ENCODE data around the gene SLC38A8. TPM values are rescaled to one million over a fixed set of nuclear protein-coding genes. Genes with fewer than 3 reads are reported as not detected.

SLC38A8 gene
- total RNA-seq, 4 donors from 2014 or later: not detected

DNA sequence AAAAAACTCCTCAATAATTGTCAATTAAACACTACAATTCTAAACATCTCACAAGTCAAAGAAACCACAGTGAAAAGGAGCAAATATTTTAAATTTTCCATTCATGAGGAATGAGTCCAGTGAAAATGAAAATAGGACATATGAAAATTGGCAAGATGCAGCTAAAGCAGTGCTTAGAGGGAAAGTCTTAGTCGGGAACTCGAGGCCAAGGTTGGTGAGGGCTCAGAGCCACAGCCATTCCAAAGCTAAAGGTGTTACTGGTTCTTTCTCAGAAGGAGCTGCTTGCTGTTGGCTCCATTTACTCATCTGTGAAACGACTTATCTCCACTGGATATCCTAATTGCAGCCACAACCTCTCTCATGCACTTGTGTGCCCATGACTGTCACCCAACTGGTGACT lies 6.5 kb downstream of the SLC38A8 start:
- H3K4me3 ChIP-seq: no peak overlapping the region
- TF ChIP-seq, protein P1, sequence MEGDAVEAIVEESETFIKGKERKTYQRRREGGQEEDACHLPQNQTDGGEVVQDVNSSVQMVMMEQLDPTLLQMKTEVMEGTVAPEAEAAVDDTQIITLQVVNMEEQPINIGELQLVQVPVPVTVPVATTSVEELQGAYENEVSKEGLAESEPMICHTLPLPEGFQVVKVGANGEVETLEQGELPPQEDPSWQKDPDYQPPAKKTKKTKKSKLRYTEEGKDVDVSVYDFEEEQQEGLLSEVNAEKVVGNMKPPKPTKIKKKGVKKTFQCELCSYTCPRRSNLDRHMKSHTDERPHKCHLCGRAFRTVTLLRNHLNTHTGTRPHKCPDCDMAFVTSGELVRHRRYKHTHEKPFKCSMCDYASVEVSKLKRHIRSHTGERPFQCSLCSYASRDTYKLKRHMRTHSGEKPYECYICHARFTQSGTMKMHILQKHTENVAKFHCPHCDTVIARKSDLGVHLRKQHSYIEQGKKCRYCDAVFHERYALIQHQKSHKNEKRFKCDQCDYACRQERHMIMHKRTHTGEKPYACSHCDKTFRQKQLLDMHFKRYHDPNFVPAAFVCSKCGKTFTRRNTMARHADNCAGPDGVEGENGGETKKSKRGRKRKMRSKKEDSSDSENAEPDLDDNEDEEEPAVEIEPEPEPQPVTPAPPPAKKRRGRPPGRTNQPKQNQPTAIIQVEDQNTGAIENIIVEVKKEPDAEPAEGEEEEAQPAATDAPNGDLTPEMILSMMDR (IDR thresholded peaks at IDR 0.05): no peak
- TF ChIP-seq POLR2A (IDR thresholded peaks at IDR 0.05): no peak
- no peaks in the 10 kb centered on the region for H3K9me3 ChIP-seq
- H3K36me3 ChIP-seq: no peaks in the 10 kb centered on the region
- no peak overlapping the region for H3K27ac ChIP-seq
- H3K4me1 ChIP-seq: no peaks in the 10 kb centered on the region
- DNase-seq: no peak
- H3K27me3 ChIP-seq: no peaks in the 10 kb centered on the region

DNA sequence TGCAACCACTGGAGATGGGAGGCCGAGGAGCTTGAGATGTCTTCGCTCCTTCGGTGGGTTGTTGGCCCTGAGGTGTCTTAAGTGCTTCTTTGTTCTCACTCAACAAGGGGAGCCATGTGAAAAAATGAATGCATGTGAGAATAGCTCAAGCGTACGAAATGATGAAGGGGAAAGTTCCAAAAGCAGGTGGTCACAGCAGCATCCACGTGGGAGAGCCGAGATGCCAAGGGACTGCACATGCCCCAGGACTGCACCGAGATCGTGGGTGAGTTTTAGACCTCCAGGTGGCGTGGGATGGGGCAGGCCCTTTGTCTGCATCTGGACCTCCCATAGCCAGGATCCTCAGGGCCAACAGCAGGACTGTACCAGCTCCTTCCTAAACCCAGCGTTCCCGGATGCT lies 8.1 kb downstream of the SLC38A8 start:
- DNase-seq: no peak
- Histone ChIP-seq H3K27me3 (no peaks in the 10 kb centered on the region), H3K27ac (no peak overlapping the region), H3K36me3 (no peaks in the 10 kb centered on the region), H3K4me1 (no peaks in the 10 kb centered on the region), H3K9me3 (no peaks in the 10 kb centered on the region), H3K4me3 (no peak overlapping the region)
- TF ChIP-seq POLR2A (IDR thresholded peaks at IDR 0.05): no peak
- TF ChIP-seq, protein P1 (IDR thresholded peaks at IDR 0.05): no peak

DNA sequence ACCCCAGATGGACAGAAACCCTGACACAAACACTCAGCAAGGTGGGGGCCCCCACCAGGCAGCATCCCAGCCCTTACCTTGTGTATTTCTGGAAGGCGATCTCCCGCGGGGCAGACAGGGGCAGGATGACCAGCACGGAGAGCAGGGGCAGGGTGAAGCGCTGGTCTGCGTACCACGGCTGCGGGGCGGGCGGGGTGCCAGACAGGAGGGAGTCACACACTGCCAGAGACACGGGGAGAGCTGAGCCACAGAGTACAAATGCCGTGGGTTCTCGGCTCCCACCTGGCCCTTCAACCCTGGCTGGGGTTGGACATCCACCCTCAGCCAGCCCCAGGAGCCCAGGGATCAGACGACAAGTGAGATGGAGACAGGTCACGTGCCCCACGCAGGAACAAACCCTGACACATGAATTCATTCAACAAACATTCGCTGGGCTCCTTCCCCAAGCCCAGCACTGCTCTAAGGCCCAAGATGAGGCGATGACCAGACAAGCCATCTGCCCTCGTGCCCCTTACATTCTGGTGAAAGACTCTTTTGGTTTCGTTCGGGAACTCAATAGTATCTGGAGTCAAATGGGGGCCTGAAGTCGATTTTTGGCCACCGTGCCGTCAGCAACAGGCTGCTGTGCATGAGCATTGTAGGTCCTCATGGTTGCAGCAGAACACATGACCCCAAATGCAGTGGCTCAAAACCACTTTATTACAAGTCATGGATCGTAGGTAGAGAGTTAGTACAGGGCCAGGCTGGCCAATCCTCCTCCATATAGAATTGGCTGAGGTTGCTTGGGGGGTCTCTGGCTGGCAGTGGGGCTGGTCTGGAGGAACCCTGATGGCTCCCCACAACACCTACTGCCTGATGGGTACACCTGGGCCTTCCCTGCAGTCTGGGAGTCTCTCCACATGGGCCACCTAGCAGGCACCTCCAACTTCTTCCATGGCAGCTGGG lies 9.1 kb downstream of the SLC38A8 start:
- H3K4me1 ChIP-seq: no peaks in the 10 kb centered on the region
- H3K9me3 ChIP-seq: no peaks in the 10 kb centered on the region
- H3K36me3 ChIP-seq: no peaks in the 10 kb centered on the region
- no peak for TF ChIP-seq POLR2A (IDR thresholded peaks at IDR 0.05)
- TF ChIP-seq, protein P1 (IDR thresholded peaks at IDR 0.05): no peak
- no peaks in the 10 kb centered on the region for H3K27me3 ChIP-seq
- no peak for DNase-seq
- H3K4me3 ChIP-seq: no peak overlapping the region
- no peak overlapping the region for H3K27ac ChIP-seq

DNA sequence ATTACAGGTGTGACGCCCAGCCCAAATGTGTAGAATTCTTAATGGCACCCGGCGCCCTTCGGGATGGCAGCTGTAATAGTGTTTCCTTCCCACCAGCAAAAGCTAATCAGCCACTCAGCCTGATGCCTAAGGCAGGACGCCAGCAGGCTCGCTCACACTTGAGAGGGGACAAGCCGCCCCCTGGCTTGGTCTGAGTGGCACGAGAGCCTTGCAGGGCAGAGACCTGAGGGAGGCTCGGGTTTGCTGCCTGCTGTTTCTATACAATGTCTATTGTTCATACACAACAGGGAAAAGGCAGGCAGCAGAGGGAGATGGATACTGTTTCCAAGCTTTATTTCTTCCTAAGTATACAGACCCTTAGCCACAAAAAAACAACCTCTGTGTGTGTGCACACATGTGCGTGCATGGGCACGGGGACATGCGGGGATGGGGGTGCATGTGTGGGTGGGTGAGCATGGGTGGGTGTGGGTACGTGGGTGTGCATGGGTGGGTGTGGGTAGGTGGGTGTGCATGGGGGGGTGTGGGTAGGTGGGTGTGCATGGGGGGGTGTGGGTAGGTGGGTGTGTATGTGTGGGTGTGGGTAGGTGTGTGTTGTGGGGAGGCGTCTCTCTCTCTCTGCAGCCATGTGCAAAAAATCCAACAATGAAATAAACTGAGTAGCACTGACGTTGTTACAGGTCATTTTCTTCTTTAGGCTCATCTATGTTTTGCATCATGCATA lies 10.0 kb downstream of the SLC38A8 start:
- Histone ChIP-seq H3K36me3 (no peaks in the 10 kb centered on the region), H3K27me3 (no peaks in the 10 kb centered on the region), H3K4me1 (no peaks in the 10 kb centered on the region), H3K4me3 (no peak overlapping the region), H3K27ac (no peak overlapping the region), H3K9me3 (no peaks in the 10 kb centered on the region)
- DNase-seq: no peak
- no peak for TF ChIP-seq POLR2A (IDR thresholded peaks at IDR 0.05)
- TF ChIP-seq, protein P1 (IDR thresholded peaks at IDR 0.05): no peak

DNA sequence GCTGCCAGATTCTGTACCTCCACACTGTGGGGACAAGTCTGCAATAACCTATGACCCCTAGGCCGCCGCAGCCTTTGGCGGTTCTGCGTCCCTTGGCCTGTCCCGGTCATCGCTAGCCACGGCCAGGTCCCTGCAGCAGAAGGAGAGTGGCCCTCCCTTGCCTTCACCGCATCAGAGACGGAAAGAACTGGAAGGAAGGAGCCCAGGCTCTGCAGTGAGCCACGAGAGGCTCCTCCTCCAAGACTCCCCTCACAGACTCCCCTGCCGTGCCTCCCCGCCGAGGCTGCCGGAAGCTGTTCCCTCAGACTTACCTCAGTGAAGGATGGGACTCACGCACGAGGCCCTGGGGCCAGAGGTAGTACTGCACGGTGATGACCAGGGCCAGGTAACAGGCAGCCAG lies 11.0 kb downstream of the SLC38A8 start:
- Histone ChIP-seq H3K4me1 (no peaks in the 10 kb centered on the region), H3K27me3 (no peaks in the 10 kb centered on the region), H3K9me3 (no peaks in the 10 kb centered on the region), H3K4me3 (no peak overlapping the region), H3K36me3 (no peaks in the 10 kb centered on the region), H3K27ac (no peak overlapping the region)
- no peak for DNase-seq
- TF ChIP-seq, protein P1 (IDR thresholded peaks at IDR 0.05): no peak
- no peak for TF ChIP-seq POLR2A (IDR thresholded peaks at IDR 0.05)

Data from Peyer's patch (tissue), 4 donors.